ENCODE results near the gene THSD7B. TPM values are rescaled to one million over a fixed set of nuclear protein-coding genes. Genes with fewer than 3 reads are reported as not detected.

The THSD7B gene
- total and polyA plus RNA-seq, 2 of the 8 experiments (the other 6 are each of a cell fraction or from before 2014, with no cell fraction given), result 0.60 to 2.9 TPM

- no peaks in the 10 kb centered on the region for H3K79me2 ChIP-seq (ENCODE audit: control insufficient read depth in 1 of 2, insufficient read depth in 2 of 2, low read length in 2 of 2)
- no peak overlapping the region for H2AFZ ChIP-seq (ENCODE audit: low read length)
- no peak overlapping the region for H2BK20ac ChIP-seq (ENCODE audit: low read length)
- H3K9ac ChIP-seq (replicated peaks in 1 of 4; ENCODE audit: extremely low read depth in 1 of 4, low read depth in 3 of 4, low read length in 3 of 4), result no peak overlapping the region
- no peak overlapping the region for H4K91ac ChIP-seq (replicated peaks; ENCODE audit: insufficient read length, low read length)
- H3K79me1 ChIP-seq (ENCODE audit: low read depth, low read length), result no peaks in the 10 kb centered on the region
- H2BK5ac ChIP-seq (ENCODE audit: low read depth, low read length), result no peak overlapping the region
- no peaks in the 10 kb centered on the region for H3K4me1 ChIP-seq (replicated peaks in 1 of 4; ENCODE audit: control insufficient read depth in 3 of 4, insufficient read depth in 4 of 4, low read length in 3 of 4)
- no peak overlapping the region for H3K14ac ChIP-seq (ENCODE audit: insufficient read length)
- H4K5ac ChIP-seq (ENCODE audit: insufficient read length, low read depth, low read length), result no peak overlapping the region
- H2BK12ac ChIP-seq (ENCODE audit: low read depth, low read length), result no peak overlapping the region
- no peak overlapping the region for H3K23ac ChIP-seq (ENCODE audit: insufficient read length)
- no peaks in the 10 kb centered on the region for H4K20me1 ChIP-seq (replicated peaks in 1 of 2; ENCODE audit: control insufficient read depth in 1 of 2, insufficient read depth in 2 of 2, low read length in 2 of 2)
- FAIRE-seq, result no peak
- ChIA-PET POLR2A (ENCODE audit: partially characterized antibody) (no interaction called here), CTCF (ENCODE audit: partially characterized antibody) (interaction anchor here (1.2 to 1.6 kb wide), 3 partner anchors 8 to 35 kb away, joined by 3 to 6 read pairs (median 3); no protein-coding TSS in a partner anchor)
- H2AK5ac ChIP-seq (ENCODE audit: low read depth, low read length), result no peak overlapping the region
- no peak overlapping the region for H3K4ac ChIP-seq (replicated peaks; ENCODE audit: insufficient read length, low read depth, low read length)
- H3K23me2 ChIP-seq (ENCODE audit: low read depth, low read length), result no peaks in the 10 kb centered on the region
- no peak overlapping the region for H3K27ac ChIP-seq (ENCODE audit: low read depth, low read length)
- no peak overlapping the region for H3K4me3 ChIP-seq (ENCODE audit: extremely low read depth in 1 of 4, insufficient read depth in 2 of 4, low read depth in 3 of 4, low read length in 4 of 4)
- DNase-seq (ENCODE audit: low read depth in 1 of 2, low spot score in 2 of 2), result no peak
- 100% methylated on average over 1 of the region's 1 CpG; no CpG with 5 or more reads in 1 of the 2 experiments for WGBS, 2 experiments (ENCODE audit: extremely low coverage in 1 of 2, insufficient coverage in 1 of 2, insufficient read length in 1 of 2, insufficient replicate concordance in 2 of 2, low coverage in 1 of 2, low lambda C conversion rate in 2 of 2, missing lambda C conversion rate in 1 of 2)
- H2BK120ac ChIP-seq (replicated peaks; ENCODE audit: low read depth, low read length), result no peak overlapping the region
- no peak overlapping the region for H4K8ac ChIP-seq (ENCODE audit: extremely low read depth, insufficient read depth, low read length)
- H2BK15ac ChIP-seq (ENCODE audit: low read length), result no peak overlapping the region
- no peak overlapping the region for H3K56ac ChIP-seq (replicated peaks; ENCODE audit: insufficient read length, low read depth, low read length)
- no peak overlapping the region for H3K4me2 ChIP-seq (ENCODE audit: insufficient read depth in 1 of 2, low read depth in 2 of 2, low read length in 2 of 2)
- no peaks in the 10 kb centered on the region for H3K36me3 ChIP-seq (ENCODE audit: control insufficient read depth in 2 of 4, insufficient read depth in 4 of 4, low read length in 3 of 4)
- no peak overlapping the region for H3K18ac ChIP-seq (ENCODE audit: extremely low read depth, low read length)
- no peaks in the 10 kb centered on the region for H3K9me3 ChIP-seq (ENCODE audit: insufficient read depth in 2 of 2, low read depth in 1 of 2, low read length in 1 of 2)
- H3K27me3 ChIP-seq (replicated peaks in 1 of 4; ENCODE audit: control insufficient read depth in 3 of 4, extremely low read depth in 1 of 4, insufficient read depth in 3 of 4, low read length in 3 of 4), result no peaks in the 10 kb centered on the region
- TF ChIP-seq CTCF (IDR thresholded peaks at IDR 0.05; ENCODE audit: control extremely low read depth in 1 of 3, insufficient read depth in 1 of 3, low read depth in 1 of 3, low read length in 3 of 3) (no peak), ATF2 (IDR thresholded peaks at IDR 0.05; ENCODE audit: low read length) (no peak), CHD1 (IDR thresholded peaks at IDR 0.05; ENCODE audit: low read depth, low read length) (no peak), RFX5 (IDR thresholded peaks at IDR 0.05; ENCODE audit: borderline replicate concordance, low read depth, low read length) (no peak), POU5F1 (IDR thresholded peaks at IDR 0.05; ENCODE audit: low read depth, low read length) (no peak), CTBP2 (IDR thresholded peaks at IDR 0.05; ENCODE audit: borderline replicate concordance, insufficient read depth, insufficient read length, low read length) (no peak)
Observed at GRCh38 chr2:136844546-136844945, 79.2 kb downstream of the THSD7B start.
